GM12878 (cell line): ENCODE data around the gene PVALEF. TPM values are rescaled to one million over a fixed set of nuclear protein-coding genes. Genes with fewer than 3 reads are reported as not detected.

Experiments used
- BACH1 ChIP-seq: fragments of 450-650 bp; IDR thresholded peaks from 2 replicates; pipeline ENCODE4 v1.6.1; 2017; ENCODE audit warnings: mild to moderate bottlenecking, borderline replicate concordance
- BCLAF1 ChIP-seq: fragments of 450-650 bp; IDR thresholded peaks from 2 replicates; pipeline ENCODE4 v1.6.1; 2017; ENCODE audit warnings: antibody characterized with exemption, mild to moderate bottlenecking, moderate library complexity
- BMI1 ChIP-seq: fragments of 450-650 bp; IDR thresholded peaks from 2 replicates; pipeline ENCODE4 v1.6.1; 2016; ENCODE audit warnings: mild to moderate bottlenecking, moderate library complexity, borderline replicate concordance
- CBFB ChIP-seq: IDR thresholded peaks from 2 replicates; pipeline ENCODE4 v1.6.1; 2016; ENCODE audit warnings: antibody characterized with exemption, low read depth
- CHD1 ChIP-seq: IDR thresholded peaks from 2 replicates; pipeline ENCODE4 v1.6.1; 2012; ENCODE audit warnings: low read depth, low read length, improper control_type of control experiment
- E2F4 ChIP-seq: IDR thresholded peaks from 2 replicates; pipeline ENCODE4 v1.6.1; 2012; ENCODE audit warnings: low read depth, low read length, improper control_type of control experiment
- EP300 ChIP-seq, 2 experiments: fragments of 150-350 bp in 1 of 2; IDR thresholded peaks; 2 replicates each; pipeline ENCODE4 v1.6.1; 2011 to 2012; ENCODE audit warnings: low read depth in 2 of 2, low read length in 2 of 2, borderline replicate concordance in 1 of 2, improper control_type of control experiment in 1 of 2, inconsistent platforms in 1 of 2; ENCODE audit not compliant: control insufficient read depth in 1 of 2
- EZH2 ChIP-seq: IDR thresholded peaks from 2 replicates; pipeline ENCODE4 v1.6.1; 2012; ENCODE audit warnings: low read depth, mild to moderate bottlenecking, control low read depth, inconsistent platforms, low read length, borderline replicate concordance; ENCODE audit not compliant: control insufficient read depth
- IRF5 ChIP-seq: fragments of 450-650 bp; IDR thresholded peaks from 2 replicates; pipeline ENCODE4 v1.6.1; 2017; ENCODE audit warnings: borderline replicate concordance
- MXI1 ChIP-seq: fragments of 150-350 bp; IDR thresholded peaks from 2 replicates; pipeline ENCODE4 v1.6.1; 2011; ENCODE audit warnings: low read depth, mild to moderate bottlenecking, inconsistent platforms, low read length, improper control_type of control experiment
- MYB ChIP-seq: fragments of 150-350 bp; IDR thresholded peaks from 2 replicates; pipeline ENCODE4 v1.6.1; 2014; ENCODE audit warnings: mild to moderate bottlenecking, low read depth, low read length, borderline replicate concordance
- NFYA ChIP-seq: IDR thresholded peaks from 2 replicates; pipeline ENCODE4 v1.6.1; 2011; ENCODE audit warnings: low read depth, mild to moderate bottlenecking, low read length, improper control_type of control experiment, borderline replicate concordance
- NR2C2 ChIP-seq: IDR thresholded peaks from 2 replicates; pipeline ENCODE4 v1.6.1; 2011; ENCODE audit warnings: borderline replicate concordance, low read depth; ENCODE audit not compliant: control insufficient read depth, insufficient read length
- PBX3 ChIP-seq: IDR thresholded peaks from 2 replicates; pipeline ENCODE4 v1.6.1; 2011; ENCODE audit warnings: mild to moderate bottlenecking, low read depth, low read length, moderate library complexity; ENCODE audit not compliant: insufficient replicate concordance
- POLR2AphosphoS2 ChIP-seq: IDR thresholded peaks from 2 replicates; pipeline ENCODE4 v1.6.1; 2011; ENCODE audit warnings: low read depth, mild to moderate bottlenecking, low read length, improper control_type of control experiment, moderate library complexity
- RBBP5 ChIP-seq: fragments of 200-600 bp; sonication (generic); conservative IDR thresholded peaks from 2 replicates; pipeline ENCODE4 v1.6.1; 2016
- RUNX3 ChIP-seq: IDR thresholded peaks from 2 replicates; pipeline ENCODE4 v1.6.1; 2012; ENCODE audit warnings: low read length, inconsistent platforms
- SKIL ChIP-seq: fragments of 450-650 bp; IDR thresholded peaks from 2 replicates; pipeline ENCODE4 v1.6.1; 2017; ENCODE audit warnings: mild to moderate bottlenecking, low read depth, inconsistent platforms; ENCODE audit not compliant: poor library complexity, severe bottlenecking
- SP1 ChIP-seq: IDR thresholded peaks from one replicate; pipeline ENCODE4 v1.6.1; 2011; ENCODE audit warnings: low read depth, low read length
- SREBF1 ChIP-seq: IDR thresholded peaks from 2 replicates; pipeline ENCODE4 v1.6.1; 2012; ENCODE audit warnings: mild to moderate bottlenecking, low read length
- polyA plus RNA-seq, 11 experiments: library from polyadenylated mRNA; depleted of rRNA in 4 of 11; unstranded in 6 of 11; stranded (reverse) in 5 of 11; fragments of >200 nt; fragmentation: Nextera tagmentation in 4 of 11; fragmentation: Illumina TruSeq in 1 of 11; extraction: Ambion mirVana in 4 of 11; extraction: Trizol in 1 of 11; gene quantifications; 1 replicate in 1 of 11; 2 replicates in 10 of 11; pipeline versions ENCODE4 v1.2.1 to v1.2.3, GENCODE V29; 2011 to 2016; ENCODE audit warnings: inconsistent platforms in 2 of 11, missing spikeins in 2 of 11, low read depth in 1 of 11
- total RNA-seq, 4 experiments: library from RNA; depleted of rRNA in 3 of 4; stranded (reverse); fragments of >200 nt in 3 of 4; fragmentation: Illumina TruSeq in 1 of 4; extraction: Trizol in 1 of 4; gene quantifications; 2 replicates each; pipeline versions ENCODE4 v1.2.1 to v1.2.3, GENCODE V29; 2013 to 2021

The PVALEF gene
- total and polyA plus RNA-seq, 10 of the 15 experiments (the other 5 are each of a cell fraction or from before 2014, with no cell fraction given): not detected

GRCh38 chr17:81222906-81223761 lies 57.8 kb downstream of the PVALEF start, which contains the start of gene CEP131 (continued):
- TF ChIP-seq SREBF1 (no peak), CBFB (no peak), EZH2 (no peak), RUNX3 (no peak), NR2C2 (no peak), NFYA (peak; percentile 13; the same call in 1 of the 2 replicates), MXI1 (no peak), EP300 (IDR thresholded peaks at IDR 0.05; ENCODE audit: borderline replicate concordance in 1 of 2, control insufficient read depth in 1 of 2, low read depth in 2 of 2, low read length in 2 of 2) (no peak), PBX3 (peak; percentile 99), SP1 (peak; percentile 99), CHD1 (no peak), BMI1 (no peak), BCLAF1 (no peak), IRF5 (no peak), E2F4 (peak; percentile 81), SKIL (no peak), POLR2AphosphoS2 (no peak), MYB (no peak), BACH1 (peak; percentile 24; the same call in 1 of the 2 replicates), RBBP5 (no peak)
